Inflammatory macrophage treated with lipopolysaccharide for 1 hour (primary cell): Measurements from ENCODE around the gene TADA3.
A peak's percentile ranks its signal among the peaks of the same experiment; 100 is the strongest.

Experiments used
- DNase-seq, 2 donors: peaks; one replicate each; pipeline ENCODE4 v3.0.0-alpha.2; 2020 to 2022

Gene TADA3

GRCh38 chr3:9760779-9761505, 31.3 kb downstream of the TADA3 start:
- DNase-seq: no peak

- DNase-seq: no peak
These were observed 34.8 kb downstream of the TADA3 start for GRCh38 chr3:9757427-9757826.

GRCh38 chr3:9754678-9755077, 37.6 kb downstream of the TADA3 start:
- DNase-seq: no peak

- DNase-seq: no peak
These were observed 41.5 kb downstream of the TADA3 start for GRCh38 chr3:9750556-9751411.

GRCh38 chr3:9749645-9750555, 42.4 kb downstream of the TADA3 start, which contains the start of gene OGG1:
Gene OGG1, plus strand, starts transcription at chr3:9749952. Its CDS starts 335 bp downstream, at chr3:9750287.
- peak; percentile 98 to 99 for DNase-seq

GRCh38 chr3:9749296-9749644, 43.0 kb downstream of the TADA3 start:
- no peak for DNase-seq

GRCh38 chr3:9748031-9748430, 44.2 kb downstream of the TADA3 start:
- no peak for DNase-seq

GRCh38 chr3:9747267-9747666, 45.0 kb downstream of the TADA3 start:
- peak in 1 of 2 donors; percentile 42 for DNase-seq

- DNase-seq: no peak
These were observed 45.9 kb downstream of the TADA3 start for GRCh38 chr3:9746330-9746729.

- DNase-seq: no peak
These were observed 46.8 kb downstream of the TADA3 start for GRCh38 chr3:9745521-9745920.

GRCh38 chr3:9744162-9744561, 48.1 kb downstream of the TADA3 start:
- no peak for DNase-seq

GRCh38 chr3:9743548-9743947, 48.7 kb downstream of the TADA3 start:
- no peak for DNase-seq

- no peak for DNase-seq
These were observed 49.7 kb downstream of the TADA3 start for GRCh38 chr3:9742560-9742959.

- no peak for DNase-seq
These were observed 53.1 kb downstream of the TADA3 start for GRCh38 chr3:9739181-9739580.

- DNase-seq: no peak
These were observed 55.4 kb downstream of the TADA3 start for GRCh38 chr3:9736831-9737230.

- DNase-seq: no peak
These were observed 59.5 kb downstream of the TADA3 start for GRCh38 chr3:9732740-9733115.

- peak; percentile 60 to 76 for DNase-seq
These were observed 60.1 kb downstream of the TADA3 start for GRCh38 chr3:9732080-9732739.

GRCh38 chr3:9731206-9732079, 60.8 kb downstream of the TADA3 start, which contains the start of gene BRPF1:
Gene BRPF1, plus strand, starts transcription at chr3:9731735. Its CDS starts 2,406 bp downstream, at chr3:9734141.
- peak; percentile 99 for DNase-seq

- peak; percentile 54 to 73 for DNase-seq
These were observed 61.5 kb downstream of the TADA3 start for GRCh38 chr3:9730657-9731205.
